Osteoblast (primary cell): ENCODE results near the gene MSH3. TPM values are rescaled to one million over a fixed set of nuclear protein-coding genes. Genes with fewer than 3 reads are reported as not detected.

Experiments used
- DNase-seq: peaks from one replicate; pipeline ENCODE4 v3.0.0; 2011; ENCODE audit warnings: low spot score, mixed read lengths; ENCODE audit not compliant: insufficient read length; ENCODE audit errors: missing footprints
- H2AFZ ChIP-seq: 2 replicates; pipeline ENCODE4 v1.6.0; 2011; ENCODE audit warnings: mild to moderate bottlenecking, low read length
- H3K27ac ChIP-seq: 2 replicates; pipeline ENCODE4 v1.5.1; 2011; ENCODE audit warnings: mild to moderate bottlenecking, low read depth, low read length, moderate library complexity
- H3K27me3 ChIP-seq: 2 replicates; pipeline ENCODE4 v1.6.0; 2012; ENCODE audit warnings: mild to moderate bottlenecking, control low read depth, inconsistent platforms, low read length, moderate library complexity; ENCODE audit not compliant: insufficient read depth
- H3K36me3 ChIP-seq: 2 replicates; pipeline ENCODE4 v1.5.1; 2011; ENCODE audit warnings: mild to moderate bottlenecking, low read length, control low read depth, moderate library complexity; ENCODE audit not compliant: insufficient read depth
- H3K4me1 ChIP-seq: 2 replicates; pipeline ENCODE4 v1.5.1; 2011; ENCODE audit warnings: mild to moderate bottlenecking, low read length, control low read depth, moderate library complexity; ENCODE audit not compliant: insufficient read depth
- H3K4me2 ChIP-seq: 2 replicates; pipeline ENCODE4 v1.6.0; 2011; ENCODE audit warnings: mild to moderate bottlenecking, low read length; ENCODE audit not compliant: insufficient read depth
- H3K4me3 ChIP-seq: fragments of 200-600 bp; sonication (generic); 3 replicates; pipeline ENCODE4 v1.5.1; 2012; ENCODE audit warnings: mild to moderate bottlenecking, low read length, inconsistent platforms; ENCODE audit not compliant: insufficient read depth
- H3K79me2 ChIP-seq: 2 replicates; pipeline ENCODE4 v1.6.0; 2012; ENCODE audit warnings: mild to moderate bottlenecking, low read length, control low read depth, inconsistent platforms; ENCODE audit not compliant: insufficient read depth
- H3K9me3 ChIP-seq: 2 replicates; pipeline ENCODE4 v1.5.1; 2011; ENCODE audit warnings: low read depth, low read length, control low read depth
- H4K20me1 ChIP-seq: 2 replicates; pipeline ENCODE4 v1.6.0; 2012; ENCODE audit warnings: mild to moderate bottlenecking, low read length, control low read depth; ENCODE audit not compliant: insufficient read depth
- total RNA-seq: library from RNA; depleted of rRNA; stranded (reverse); fragments of >200 nt; gene quantifications from 2 replicates; pipeline ENCODE4 v1.2.3, GENCODE V29; 2012
- TF ChIP-seq, protein P1 (sequence below): IDR thresholded peaks from 2 replicates; pipeline ENCODE4 v1.5.1; 2011; ENCODE audit warnings: mild to moderate bottlenecking, low read depth, low read length, moderate library complexity; ENCODE audit errors: extremely low read depth

MSH3 gene
- total RNA-seq, 1 donor, result 21.7 TPM

DNA sequence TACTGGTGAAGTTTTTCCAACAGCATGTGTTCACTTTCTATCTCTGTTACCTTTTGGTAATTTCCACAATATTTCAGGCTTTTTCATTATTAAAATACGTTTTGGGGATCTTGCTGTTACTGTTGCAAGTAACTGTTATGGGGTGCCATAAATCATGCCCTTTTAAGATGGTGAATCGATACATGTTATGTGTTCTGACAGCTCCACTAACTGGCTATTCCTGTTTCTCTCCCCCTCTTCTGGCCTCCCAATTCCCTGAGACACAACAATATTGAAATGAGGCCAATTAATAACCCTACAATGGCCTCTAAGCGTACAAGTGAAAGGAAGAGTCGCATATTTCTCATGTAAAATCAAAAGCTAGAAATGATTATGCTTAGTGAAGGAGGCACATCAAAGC lies 13.1 kb upstream of the MSH3 start:
- Histone ChIP-seq H3K27me3 (no peaks in the 10 kb centered on the region), H3K79me2 (no peaks in the 10 kb centered on the region), H3K9me3 (no peaks in the 10 kb centered on the region), H3K4me2 (no peak overlapping the region), H2AFZ (no peak overlapping the region), H3K4me3 (no peak overlapping the region), H4K20me1 (no peaks in the 10 kb centered on the region), H3K27ac (no peak overlapping the region), H3K36me3 (peaks cover 14% of the 10 kb centered on the region), H3K4me1 (no peaks in the 10 kb centered on the region)
- TF ChIP-seq, protein P1, sequence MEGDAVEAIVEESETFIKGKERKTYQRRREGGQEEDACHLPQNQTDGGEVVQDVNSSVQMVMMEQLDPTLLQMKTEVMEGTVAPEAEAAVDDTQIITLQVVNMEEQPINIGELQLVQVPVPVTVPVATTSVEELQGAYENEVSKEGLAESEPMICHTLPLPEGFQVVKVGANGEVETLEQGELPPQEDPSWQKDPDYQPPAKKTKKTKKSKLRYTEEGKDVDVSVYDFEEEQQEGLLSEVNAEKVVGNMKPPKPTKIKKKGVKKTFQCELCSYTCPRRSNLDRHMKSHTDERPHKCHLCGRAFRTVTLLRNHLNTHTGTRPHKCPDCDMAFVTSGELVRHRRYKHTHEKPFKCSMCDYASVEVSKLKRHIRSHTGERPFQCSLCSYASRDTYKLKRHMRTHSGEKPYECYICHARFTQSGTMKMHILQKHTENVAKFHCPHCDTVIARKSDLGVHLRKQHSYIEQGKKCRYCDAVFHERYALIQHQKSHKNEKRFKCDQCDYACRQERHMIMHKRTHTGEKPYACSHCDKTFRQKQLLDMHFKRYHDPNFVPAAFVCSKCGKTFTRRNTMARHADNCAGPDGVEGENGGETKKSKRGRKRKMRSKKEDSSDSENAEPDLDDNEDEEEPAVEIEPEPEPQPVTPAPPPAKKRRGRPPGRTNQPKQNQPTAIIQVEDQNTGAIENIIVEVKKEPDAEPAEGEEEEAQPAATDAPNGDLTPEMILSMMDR, result no peak
- no peak for DNase-seq

DNA sequence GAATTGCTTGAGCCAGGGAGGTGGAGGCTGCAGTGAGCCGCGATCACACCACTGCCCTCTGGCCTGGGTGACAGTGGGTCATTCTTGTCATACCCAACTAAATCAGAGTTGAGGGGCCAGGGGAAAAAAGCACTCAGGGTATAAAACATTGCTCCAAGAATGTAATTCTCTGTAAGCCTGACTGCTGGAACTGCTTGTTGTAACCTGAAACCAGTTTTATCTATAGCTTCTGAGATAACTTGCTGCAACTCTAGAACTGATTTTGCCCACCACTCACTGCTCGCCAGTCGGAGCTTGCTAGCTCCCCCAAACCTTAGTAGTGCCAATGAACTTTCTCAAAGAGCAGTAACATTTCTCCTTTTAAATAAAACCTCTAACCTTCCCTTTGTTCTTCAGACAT lies 9.6 kb upstream of the MSH3 start:
- H4K20me1 ChIP-seq, result no peaks in the 10 kb centered on the region
- H3K36me3 ChIP-seq, result peaks cover 35% of the 10 kb centered on the region
- no peak overlapping the region for H3K27ac ChIP-seq
- H3K27me3 ChIP-seq, result no peaks in the 10 kb centered on the region
- no peak overlapping the region for H3K4me2 ChIP-seq
- DNase-seq, result no peak
- H3K4me3 ChIP-seq, result no peak overlapping the region
- no peak overlapping the region for H2AFZ ChIP-seq
- H3K4me1 ChIP-seq, result no peaks in the 10 kb centered on the region
- no peaks in the 10 kb centered on the region for H3K9me3 ChIP-seq
- TF ChIP-seq, protein P1, result no peak
- no peaks in the 10 kb centered on the region for H3K79me2 ChIP-seq

DNA sequence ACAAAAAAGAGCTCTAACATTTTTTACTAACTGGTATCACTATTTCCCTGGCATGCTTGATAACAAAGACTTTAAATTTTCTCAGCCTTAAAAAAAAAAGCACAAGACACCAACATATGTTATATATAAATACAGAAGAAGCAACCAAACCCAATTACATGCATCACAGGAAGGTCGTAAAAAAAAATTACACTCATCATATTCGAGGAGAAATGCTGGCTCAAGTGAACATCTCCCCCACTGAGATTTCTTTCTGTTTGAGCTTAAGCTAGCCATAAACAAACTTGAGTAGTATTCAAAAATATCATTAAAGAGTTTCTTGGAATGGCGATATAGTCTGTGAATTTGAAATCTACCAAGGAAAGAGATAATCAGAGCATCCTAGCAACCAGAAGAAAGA lies 7.5 kb upstream of the MSH3 start:
- Histone ChIP-seq H3K4me2 (no peak overlapping the region), H3K27ac (no peak overlapping the region), H3K79me2 (no peaks in the 10 kb centered on the region), H3K4me3 (no peak overlapping the region), H3K4me1 (no peaks in the 10 kb centered on the region), H2AFZ (no peak overlapping the region), H3K27me3 (no peaks in the 10 kb centered on the region), H4K20me1 (no peaks in the 10 kb centered on the region), H3K9me3 (no peaks in the 10 kb centered on the region), H3K36me3 (peaks cover 31% of the 10 kb centered on the region)
- TF ChIP-seq, protein P1, result no peak
- no peak for DNase-seq

DNA sequence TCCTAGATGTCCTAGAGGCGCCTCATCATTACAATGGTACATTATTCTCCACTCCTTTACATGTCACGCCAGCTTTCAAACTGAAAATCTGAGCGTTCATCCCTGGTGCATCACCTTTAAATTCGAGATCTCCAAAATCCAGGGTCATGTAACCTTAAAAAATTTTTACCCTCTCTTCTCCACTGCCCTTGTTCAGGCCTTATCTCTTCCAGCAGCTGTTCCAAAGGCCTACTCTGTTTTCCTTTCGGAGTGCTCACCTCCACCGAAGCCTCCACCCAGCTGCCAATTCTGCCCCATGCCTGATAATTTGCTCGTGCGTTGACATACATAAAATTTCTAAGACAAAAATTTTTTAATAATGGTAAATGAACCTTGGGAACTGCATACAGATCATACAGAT lies 950 bp upstream of the MSH3 start:
- Histone ChIP-seq H3K36me3 (peaks cover 5% of the 10 kb centered on the region), H3K27me3 (no peaks in the 10 kb centered on the region), H4K20me1 (peaks cover 13% of the 10 kb centered on the region), H3K4me2 (peak overlapping the region; percentile 97), H3K9me3 (no peaks in the 10 kb centered on the region), H2AFZ (no peak overlapping the region), H3K4me3 (peak overlapping the region; percentile 89), H3K4me1 (peaks cover 24% of the 10 kb centered on the region), H3K27ac (no peak overlapping the region), H3K79me2 (peaks cover 26% of the 10 kb centered on the region)
- TF ChIP-seq, protein P1, result no peak
- DNase-seq, result no peak
